SH-SY5Y (cell line): Measurements from ENCODE around the gene CDC27.

Source experiments
- GATA2 ChIP-seq: IDR thresholded peaks from 2 replicates; pipeline ENCODE4 v1.6.1; 2011; ENCODE audit warnings: mild to moderate bottlenecking, low read depth, low read length
- GATA3 ChIP-seq: IDR thresholded peaks from 2 replicates; pipeline ENCODE4 v1.6.1; 2011; ENCODE audit warnings: low read depth, mild to moderate bottlenecking, low read length, moderate library complexity

- no peak for TF ChIP-seq GATA2
- no peak for TF ChIP-seq GATA3
Observed at GRCh38 chr17:47209499-47209898, 20.4 kb upstream of the CDC27 start.
